ENCODE results near the gene MIB2.

Gene MIB2

DNA sequence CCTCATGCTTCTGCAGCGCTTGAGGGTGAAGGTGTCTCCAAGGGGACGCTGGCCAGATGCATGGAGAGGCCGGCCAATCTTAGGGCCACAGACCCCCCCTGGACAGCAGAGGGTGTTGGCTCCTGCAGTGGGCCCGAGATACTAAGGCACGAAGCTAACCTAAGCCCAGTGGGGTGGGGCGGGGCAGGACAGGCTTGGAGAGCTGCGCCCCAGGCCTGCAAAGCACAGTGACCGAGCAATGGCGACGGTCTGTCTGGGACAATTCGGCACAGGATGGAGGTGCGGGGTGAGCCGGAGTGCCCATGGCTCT, 16.6 kb upstream of the MIB2 start:
- DNase-seq = no peak

DNA sequence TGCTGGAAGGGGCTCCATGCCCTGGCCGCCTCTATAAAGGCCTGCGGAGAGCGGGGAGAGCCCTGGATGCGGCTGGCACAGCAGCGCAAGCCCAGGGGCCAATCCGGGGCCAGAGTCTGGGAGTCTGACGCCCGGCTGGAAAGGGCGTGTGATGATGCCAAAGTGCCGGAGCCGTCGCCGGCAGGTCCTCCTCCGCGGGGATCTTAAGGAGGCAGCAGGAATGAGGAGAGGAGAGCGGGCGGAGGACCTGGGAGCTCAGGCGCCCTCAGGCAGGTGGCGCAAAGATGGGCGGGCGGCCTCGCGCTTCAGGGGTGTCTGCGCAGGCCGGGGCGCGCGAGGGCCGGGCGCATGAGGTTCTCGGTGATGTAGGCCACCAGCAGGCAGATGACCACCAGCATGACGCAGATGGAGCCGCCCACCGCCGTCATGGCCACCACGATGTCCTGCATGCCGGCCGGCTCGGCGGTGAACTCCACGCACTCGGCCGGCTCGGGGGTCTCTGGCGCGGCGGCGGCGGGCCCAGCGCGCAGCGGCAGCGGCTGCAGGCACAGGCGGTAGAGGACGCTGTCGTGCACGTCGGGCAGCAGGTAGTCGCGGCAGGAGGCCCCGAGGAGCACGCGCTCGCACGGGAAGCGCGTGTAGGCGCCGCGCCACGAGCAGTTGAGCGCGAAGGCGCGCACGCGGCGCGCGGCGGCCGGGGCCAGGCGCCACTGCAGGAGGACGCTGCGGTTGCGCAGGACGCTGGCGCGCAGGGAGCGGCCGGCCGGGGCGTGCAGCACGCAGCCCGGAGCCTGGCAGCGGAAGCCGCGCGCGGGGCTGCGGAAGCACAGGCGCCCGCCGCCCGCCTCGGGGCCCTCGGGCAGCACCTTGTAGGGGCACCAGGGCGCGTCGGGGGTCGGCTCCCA, 16.0 kb upstream of the MIB2 start:
- no peak for DNase-seq

DNA sequence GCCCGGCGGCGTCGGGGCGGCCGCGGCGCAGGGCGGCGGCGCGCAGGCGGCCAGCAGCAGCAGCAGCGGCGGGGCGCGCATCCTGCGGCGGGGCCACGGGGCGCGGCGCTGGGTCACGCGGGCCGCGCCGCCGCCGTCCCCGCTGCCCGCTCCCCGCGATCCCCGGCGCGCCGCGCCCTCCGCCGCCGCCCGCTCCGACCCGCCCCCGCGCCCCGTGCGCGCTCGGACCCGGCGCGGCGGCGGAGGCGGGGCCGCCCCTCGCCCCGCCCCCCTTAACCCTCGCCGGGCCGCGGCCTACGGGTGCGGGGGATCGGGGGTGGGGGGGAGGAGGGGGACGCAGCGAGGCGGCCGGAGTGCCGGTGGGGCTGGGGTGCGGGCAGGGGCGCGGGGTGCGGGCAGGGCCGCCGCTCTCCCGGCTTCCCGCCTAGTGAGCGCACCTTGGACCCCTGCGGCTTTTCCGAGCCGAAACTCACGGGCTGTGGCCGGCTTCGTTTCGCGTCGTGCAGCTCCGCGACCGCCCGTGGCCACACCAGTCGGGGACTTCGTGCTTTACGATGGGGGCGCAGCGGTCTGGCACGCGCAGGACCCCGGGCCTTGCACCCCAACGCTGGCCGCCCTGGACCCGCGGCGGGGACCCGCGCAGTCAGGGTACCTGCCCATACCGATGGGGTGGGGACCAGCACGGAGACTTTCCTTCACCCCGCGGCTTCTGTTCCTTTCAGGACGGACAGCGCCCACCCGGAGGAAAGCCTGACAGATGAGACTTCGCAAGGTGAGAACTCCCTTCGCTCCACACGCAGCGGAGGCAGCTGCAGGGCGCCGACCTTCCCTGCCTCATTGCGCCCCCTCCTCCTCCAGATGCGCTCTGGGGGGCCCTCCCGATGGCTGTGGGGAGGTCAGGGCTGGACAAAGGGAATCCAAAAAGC, 15.1 kb upstream of the MIB2 start, which contains the start of gene FNDC10:
FNDC10 (minus strand) TSS at position 201 of the 926 bp plus-strand sequence; CDS start at position 81, 120 bp downstream.
- no peak for DNase-seq

DNA sequence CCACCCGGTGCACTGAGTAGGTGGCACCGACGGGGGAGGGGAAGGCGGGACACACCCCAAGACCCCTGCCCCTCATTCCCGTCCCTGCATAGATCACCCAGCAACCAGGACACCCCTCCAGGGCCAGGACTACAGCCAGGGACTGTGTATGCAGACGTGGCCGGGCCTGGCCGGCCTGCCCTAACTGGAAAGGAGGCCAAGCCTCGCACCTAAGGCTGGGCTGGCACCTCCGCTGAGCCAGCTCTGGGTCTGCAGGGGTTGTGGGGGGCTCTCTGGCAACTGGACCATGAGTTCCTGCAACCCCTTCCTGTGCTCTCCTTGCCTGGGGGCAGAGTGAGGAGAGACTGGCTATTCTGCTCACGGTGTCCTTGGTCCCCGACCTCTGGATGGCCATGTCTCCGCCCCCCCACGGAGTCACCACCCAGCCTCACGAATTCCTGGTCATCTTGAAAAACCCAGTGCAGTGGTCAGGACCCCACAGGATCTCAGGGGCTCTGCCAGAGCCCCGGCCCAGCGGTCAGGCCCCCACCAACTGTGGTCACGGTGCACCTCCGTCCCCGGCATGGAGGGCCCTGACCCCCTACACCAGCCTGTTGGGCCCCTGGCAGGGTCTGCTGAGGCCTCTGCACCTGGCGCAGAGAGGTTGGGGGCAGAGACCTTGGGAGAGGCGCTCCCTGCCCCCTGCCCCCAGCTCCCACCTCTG, 14.3 kb upstream of the MIB2 start:
- DNase-seq = no peak

DNA sequence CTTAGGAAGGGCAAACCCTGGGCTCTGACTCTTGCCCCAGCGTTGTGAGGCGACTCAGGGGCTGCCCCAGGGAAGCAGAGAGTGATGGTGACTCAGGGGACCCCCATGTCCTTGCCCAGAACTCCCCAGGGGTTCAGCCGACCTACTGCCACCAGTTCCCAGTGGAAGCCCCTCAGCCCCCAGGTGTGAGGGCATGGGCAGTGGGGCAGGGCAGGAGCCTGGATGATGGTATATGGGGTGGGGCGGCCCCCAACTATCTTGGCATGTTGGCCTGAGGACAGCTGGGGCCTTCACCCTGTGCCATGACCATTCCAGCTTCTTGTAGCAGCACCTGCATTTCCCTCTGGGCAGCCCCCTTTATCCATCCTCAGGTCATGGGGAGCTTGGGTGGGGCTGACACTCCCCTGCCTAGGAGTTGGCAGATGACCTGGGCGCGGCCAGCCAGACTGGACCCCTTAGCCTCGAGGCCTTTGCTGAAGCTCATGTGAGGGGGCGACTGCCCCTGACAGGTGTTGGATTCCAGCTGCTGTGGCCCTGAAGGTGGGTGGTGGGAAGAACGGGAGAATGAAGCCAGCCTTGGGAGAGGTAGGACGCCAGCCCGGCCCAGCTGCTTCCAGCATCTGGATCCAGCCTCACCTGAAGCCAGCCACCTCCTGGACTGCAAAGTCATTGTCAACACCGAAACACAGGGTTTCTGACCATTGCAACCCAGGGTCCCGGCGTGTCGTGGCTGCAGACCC, 13.6 kb upstream of the MIB2 start:
- DNase-seq = no peak

DNA sequence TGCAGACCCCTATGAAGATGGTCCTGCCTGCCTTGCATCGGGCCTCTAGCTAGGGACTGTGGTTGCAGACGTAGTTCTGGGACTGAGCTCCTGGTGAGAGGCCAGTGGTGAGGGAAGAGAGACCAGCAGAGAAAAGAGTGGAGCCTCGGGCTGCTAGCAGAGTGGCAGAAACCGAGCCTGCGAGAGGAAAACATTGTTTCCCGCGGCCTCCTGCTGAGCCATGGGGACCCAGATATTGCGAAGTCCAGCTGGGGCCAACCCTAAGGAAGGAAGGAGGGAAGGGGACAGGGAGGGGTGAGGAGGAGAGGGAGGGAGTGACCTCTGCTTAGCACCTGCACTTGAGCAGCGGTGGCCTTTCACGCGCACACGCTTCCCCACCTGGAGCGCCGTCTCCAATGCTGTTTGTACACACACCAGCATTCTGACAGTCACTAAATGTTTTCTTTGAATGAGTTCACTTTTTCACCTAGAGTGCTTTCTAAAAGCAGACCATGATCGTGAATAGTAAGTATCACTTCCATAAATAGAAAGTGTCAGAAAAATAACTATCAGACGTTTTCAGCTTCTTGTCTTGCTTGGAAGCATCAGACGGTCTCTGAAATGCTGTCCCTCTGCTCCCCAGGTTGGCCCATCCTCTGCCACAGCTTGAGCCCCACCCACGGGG, 12.9 kb upstream of the MIB2 start:
- DNase-seq = no peak

DNA sequence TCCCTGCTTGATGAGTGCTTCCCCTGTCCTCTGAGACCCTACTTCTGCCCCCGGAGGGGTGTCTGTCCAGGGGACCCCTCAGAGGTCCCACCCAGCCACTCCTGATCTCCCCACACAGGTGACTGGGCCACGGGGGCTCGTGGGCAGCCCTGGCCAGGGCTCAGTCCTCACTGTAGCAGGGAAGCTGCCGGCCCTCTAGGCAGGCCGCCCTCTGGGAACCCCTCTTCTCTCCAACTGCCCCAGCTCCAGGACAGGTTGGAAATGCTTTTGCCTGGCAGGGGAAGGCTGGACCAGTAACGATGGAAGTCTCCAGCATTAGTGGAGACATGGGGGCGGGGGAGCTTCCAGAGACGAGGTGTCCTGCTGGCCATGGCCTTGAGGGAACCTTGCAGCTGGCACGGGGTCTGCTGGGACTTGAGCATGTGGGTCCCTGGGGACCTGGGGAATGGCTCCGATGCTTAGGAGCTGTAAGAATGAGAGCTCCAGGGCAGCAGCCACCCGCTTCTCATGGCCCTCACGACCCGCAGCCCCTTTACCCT, 12.3 kb upstream of the MIB2 start:
- DNase-seq = no peak

DNA sequence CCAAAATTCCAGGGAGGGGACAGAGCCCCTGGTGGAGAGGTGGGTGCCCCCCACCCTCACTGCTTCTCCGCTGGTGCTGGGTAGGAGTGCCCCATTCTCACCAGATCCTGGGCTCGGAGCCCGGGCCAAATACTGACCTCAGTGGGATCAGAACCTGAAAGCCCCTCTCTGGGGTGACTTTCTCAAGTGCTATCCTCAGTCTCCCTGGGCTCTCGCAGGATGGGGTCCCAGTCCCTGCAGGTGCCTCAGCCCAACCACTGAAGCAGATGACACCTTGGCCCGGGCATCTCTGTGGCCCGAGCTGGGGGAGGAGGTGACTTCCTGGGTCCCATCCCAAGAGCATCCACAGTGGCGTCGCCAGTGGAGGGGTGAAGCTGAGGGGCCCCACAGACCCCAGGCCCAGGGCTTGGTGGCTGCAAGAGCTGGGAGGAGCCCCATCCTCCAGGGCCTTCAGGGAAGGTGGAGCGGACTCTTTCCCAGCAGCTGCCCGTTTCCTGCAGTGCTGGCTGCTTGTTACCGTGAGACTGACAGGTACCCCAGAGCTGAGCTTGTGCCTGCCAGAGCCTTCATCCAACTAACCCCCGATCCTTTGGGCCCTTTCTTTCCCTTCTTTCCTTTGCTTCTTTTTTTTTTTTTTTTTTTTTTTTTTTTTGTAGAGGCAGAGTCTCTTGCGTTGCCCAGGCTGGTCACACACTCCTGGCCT, 11.5 kb upstream of the MIB2 start:
- no peak for DNase-seq

DNA sequence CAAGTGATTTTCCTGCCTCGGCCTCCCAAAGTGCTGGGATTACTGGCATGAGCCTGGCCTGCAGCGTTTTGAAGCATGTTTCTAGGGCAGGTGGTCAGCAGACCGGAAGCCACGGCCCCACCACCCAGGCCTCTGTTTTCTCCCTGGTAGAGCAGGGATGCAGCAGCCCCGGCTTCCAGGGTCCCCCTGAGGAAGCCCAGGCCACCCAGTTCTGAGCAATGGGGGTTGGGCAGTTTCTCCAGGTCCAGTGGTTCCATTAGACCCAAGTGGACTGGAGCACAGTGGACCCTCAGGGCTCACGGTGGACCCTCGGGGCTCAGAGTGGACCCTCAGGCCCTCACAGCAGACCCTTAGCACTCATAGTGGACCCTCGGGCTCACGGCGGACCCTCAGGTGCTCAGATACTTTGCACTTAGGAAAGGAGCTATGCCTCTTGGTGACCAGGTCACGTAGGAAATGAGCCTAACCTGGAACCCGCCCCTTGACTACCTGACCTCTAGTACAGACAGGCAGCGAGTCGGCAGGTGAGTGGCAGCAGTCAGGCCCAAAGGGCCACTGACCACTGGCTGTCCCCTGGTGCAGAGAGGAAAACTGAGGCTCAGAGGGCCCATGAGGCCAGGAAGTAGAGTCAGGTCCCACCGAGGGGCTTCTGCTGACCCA, 10.8 kb upstream of the MIB2 start:
- DNase-seq = no peak

DNA sequence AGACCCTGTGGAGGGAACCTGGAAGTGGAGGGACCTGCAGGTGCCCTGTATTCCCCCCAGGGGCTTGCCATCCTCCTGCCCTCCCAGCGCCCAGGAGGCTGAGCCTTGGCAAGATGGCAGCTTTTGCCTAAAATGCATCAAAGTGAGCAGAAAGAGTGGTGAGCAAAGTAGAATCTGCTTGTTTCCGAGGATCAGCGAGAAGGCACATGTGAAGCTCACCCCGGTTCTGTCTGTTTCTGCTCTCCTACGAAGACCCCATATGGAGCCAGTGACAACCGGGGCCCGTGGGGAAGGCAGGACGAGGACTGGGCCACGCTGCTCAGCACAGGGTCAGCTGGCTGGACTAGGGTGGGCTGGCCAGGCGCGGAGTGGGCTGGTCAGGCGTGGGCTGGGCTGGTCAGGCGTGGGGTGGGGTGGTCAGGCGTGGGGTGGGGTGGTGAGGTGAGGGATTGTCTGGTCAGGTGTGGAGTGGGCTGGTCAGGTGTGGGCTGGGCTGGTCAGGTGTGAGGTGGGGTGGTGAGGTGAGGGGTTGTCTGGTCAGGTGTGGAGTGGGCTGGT, 10.2 kb upstream of the MIB2 start:
- DNase-seq = no peak

DNA sequence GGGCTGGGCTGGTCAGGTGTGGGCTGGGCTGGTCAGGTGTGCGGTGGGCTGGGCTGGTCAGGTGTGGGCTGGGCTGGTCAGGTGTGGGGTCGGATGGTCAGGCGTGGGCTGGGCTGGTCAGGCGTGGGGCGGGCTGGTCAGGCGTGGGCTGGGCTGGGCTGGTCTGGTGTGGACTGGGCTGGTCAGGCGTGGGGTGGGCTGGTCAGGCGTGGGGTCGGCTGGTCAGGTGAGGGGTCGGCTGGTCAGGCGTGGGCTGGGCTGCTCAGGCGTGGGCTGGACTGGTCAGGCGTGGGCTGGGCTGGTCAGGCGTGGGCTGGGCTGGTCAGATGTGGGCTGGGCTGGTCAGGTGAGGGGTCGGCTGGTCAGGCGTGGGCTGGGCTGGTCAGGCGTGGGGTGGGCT, 9.6 kb upstream of the MIB2 start:
- no peak for DNase-seq

DNA sequence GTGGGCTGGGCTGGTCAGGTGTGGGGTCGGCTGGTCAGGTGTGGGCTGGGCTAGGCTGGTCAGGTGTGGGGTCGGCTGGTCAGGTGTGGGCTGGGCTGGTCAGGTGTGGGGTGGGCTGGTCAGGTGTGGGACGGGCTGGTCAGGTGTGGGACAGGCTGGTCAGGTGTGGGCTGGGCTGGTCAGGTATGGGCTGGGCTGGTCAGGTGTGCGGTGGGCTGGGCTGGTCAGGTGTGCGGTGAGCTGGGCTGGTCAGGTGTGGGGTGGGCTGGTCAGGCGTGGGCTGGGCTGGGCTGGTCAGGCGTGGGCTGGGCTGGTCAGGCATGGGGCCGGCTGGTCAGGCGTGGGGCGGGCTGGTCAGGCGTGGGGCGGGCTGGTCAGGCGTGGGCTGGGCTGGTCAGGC, 9.1 kb upstream of the MIB2 start:
- DNase-seq = no peak

DNA sequence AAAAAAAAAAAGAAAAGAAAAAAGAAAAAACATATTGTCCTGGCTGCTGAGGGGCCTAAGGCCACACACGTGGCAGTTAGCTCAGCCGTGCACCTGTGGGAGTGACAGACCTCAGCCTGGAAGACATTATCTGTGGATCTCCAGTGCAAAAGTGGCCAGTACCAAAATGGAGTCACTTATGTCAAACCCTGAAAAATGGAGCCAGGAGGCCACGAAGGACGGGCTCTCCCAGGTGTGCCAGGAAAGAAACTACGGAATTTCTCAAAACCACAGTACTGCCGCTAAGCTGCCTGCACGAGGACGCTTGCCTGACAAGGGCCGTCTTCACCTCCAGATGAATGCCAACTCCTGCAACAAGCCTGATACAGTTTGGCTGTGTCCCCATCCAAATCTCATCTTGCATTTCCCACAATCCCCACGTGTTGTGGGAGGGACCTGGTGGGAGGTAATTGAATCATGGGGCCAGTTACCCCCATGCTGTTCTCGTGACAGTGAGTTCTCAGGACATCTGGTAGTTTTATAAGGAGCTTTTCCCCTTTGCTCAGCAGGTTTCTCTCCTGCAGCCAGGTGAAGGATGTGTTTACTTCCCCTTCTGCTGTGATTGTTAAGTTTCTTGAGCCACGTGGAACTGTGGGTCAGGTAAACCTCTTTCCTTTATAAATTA, 5.3 kb upstream of the MIB2 start:
- DNase-seq = no peak

DNA sequence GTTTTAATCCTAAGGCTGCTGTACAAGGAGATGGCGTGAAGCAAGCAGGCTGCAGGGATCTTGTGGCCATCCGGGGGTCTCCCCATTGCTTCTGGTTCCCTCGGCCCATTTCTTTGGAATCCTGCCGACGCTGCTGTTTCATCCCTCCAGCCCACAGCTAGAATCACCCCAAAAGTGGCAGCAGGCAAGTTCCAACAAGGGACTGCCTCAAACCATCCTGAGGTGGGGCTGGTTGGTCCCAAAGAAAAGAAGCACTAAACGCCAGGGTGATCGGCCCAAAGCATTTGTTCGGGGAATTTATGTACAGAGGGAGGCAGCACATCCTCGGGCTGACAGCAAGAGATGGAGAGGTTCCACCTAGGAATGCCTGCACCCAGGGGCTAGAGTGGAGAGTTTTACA, 4.5 kb upstream of the MIB2 start:
- no peak for DNase-seq

DNA sequence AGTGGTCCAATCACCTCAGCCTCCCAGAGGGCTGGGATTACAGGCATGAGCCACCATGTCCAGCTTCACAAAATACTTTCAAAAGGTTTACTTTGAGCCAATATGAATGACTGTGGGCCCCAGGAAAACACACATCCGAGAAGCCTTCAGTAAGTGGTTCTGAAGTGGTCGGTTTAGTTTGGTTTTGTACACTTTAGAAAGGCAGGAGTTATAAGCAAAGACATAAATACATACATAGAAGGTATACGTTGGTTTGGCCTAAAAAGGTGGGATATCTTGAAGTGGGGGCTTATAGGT, 3.2 kb upstream of the MIB2 start:
- DNase-seq = no peak

DNA sequence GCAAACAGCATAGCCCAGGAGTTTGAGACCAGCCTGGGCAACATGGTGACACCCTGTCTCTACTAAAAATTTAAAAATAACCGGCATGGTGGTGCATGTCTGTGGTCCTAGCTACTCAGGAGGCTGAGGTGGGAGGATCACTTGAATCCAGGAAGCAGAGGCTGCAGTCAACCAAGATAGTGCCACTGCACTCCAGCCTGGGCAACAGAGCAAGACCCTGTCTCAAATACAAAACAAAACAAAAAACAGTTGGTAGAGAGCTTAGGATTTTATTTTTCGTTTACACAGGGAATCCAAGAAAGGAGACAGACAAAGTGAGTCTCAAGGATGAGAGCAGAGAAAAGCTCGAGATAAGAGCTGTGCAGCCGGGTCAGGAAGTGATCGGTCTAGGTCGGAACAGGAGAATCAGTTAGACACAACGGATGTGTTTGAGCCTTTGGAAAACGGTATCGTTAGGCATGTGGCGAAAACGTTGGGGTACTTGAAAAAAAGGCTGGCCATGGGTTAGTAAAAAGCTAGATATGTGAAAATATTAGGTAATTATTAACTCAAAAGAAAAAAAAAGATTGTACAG, 1.7 kb upstream of the MIB2 start:
- no peak for DNase-seq

DNA sequence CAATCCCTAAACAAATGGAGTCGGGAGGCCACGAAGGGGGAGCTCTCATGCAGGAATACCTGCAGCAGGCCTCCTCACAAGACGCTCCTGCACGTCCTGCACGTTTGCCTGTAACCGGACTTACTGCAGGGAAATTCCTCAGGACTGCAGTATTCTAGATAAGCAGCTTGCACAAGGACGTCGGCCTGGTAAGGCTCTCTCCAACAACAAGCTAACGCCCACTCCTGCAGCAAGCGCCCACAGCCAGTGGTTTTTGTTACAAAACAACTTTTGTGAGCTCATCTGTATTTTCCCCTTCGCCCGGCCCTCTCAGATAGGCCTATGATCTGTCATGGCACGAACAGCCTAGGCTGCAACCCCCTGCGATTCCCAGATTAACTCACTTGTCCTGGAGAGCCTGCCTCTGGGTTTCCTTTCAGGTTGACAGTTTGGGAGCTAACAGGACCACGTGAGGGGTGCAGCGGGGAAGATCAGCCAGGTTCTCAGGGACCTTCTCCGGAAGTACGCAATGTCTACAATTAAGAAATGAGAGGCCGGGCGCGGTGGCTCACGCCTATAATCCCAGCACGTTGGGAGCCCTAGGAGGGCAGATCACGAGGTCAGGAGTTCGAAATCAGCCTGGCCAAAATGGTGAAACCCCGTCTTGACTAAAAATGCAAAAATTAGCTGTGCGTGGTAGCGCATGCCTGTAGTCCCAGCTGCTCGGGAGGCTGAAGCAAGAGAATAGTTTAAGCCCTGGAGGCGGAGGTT, 921 bp upstream of the MIB2 start:
- no peak for DNase-seq

DNA sequence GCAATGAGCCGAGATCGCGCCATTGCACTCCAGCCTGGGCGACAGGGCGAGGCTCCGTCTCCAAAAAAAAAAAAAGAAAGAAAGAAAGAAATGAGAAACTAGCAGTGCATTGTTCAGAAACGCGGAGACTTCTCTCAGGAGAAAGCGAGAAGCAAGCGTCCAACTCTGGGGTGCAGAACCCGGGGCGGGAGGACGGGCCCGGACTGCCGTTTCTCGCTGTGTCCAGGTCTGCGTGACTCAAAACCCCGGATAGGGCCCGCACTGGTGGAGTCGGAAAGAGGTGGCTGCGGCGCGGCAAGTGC, 395 bp upstream of the MIB2 start:
- DNase-seq = no peak

Data from activated CD4-positive, alpha-beta T cell treated with anti-CD3 and anti-CD28 coated beads for 1 hour (primary cell).